ENCODE measurements around the gene TNNI2. TPM values are rescaled to one million over a fixed set of nuclear protein-coding genes. Genes with fewer than 3 reads are reported as not detected.

Gene TNNI2
- total and polyA plus RNA-seq, 2 donors (not counting 3 experiments of a cell fraction or from before 2014, with no cell fraction given) = not detected

DNA sequence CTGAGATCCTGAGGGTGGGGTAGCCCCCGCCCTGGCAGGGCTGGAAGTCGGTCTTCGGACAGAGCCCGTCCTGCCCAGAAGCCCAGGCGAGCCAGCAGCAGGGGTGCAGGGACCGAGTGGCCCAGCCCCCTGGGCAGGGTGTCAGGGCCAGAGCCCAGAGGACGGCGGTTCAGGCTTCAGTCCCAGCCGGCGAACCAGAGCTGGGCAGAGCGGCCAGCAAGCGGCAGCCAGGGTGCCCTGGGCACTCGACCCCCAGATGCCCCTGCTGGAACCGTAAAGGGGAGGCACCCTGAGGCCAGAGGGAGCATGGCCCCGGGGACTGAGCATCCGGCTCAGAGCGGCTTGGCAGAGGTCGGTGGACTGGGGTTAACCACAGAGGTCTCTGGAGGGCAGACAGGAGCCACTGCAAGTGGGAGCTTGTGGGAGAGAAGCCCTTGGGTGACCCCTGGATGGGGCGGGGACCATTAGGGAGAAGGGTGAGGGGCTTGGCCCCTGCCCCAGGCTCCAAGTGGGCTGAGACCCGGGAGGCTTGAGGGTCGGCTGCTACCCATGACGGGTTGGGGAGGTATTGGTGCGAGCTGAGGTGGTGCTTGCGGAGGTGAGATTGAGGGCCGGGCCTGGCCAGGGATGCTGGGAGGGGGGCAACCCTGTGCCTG is 30.0 kb downstream of the TNNI2 start:
- FAIRE-seq (no peak), DNase-seq (ENCODE audit: low read depth, low spot score) (no peak)
- Histone ChIP-seq H3K9me1 (replicated peaks; ENCODE audit: control insufficient read depth, extremely low read depth, insufficient read depth, low read length) (no peaks in the 10 kb centered on the region), H3K9me3 (replicated peaks; ENCODE audit: control insufficient read depth, insufficient read depth, low read length) (no peaks in the 10 kb centered on the region), H3K27me3 (ENCODE audit: control insufficient read depth in 2 of 2, insufficient read depth in 2 of 2, low read length in 2 of 2) (peaks cover 0 to 3% of the 10 kb centered on the region in 2 experiments), H3K4me2 (ENCODE audit: insufficient read depth, low read length) (no peak overlapping the region), H3K4me3 (replicated peaks in 1 of 3; ENCODE audit: insufficient read depth in 1 of 3, low read depth in 1 of 3, low read length in 3 of 3) (no peak overlapping the region), H3K79me2 (ENCODE audit: control insufficient read depth, insufficient read depth, low read length) (no peaks in the 10 kb centered on the region), H3K36me3 (ENCODE audit: control insufficient read depth in 2 of 2, extremely low read depth in 1 of 2, insufficient read depth in 2 of 2, low read length in 2 of 2) (no peaks in the 10 kb centered on the region), H3K27ac (ENCODE audit: insufficient read depth, low read depth, low read length) (no peak overlapping the region), H4K20me1 (replicated peaks; ENCODE audit: control insufficient read depth, extremely low read depth, insufficient read depth, low read length) (no peaks in the 10 kb centered on the region), H2AFZ (ENCODE audit: low read depth, low read length) (no peak overlapping the region), H3K9ac (replicated peaks; ENCODE audit: extremely low read depth, insufficient read depth, low read length) (no peak overlapping the region), H3K4me1 (ENCODE audit: control insufficient read depth, extremely low read depth, insufficient read depth, low read length) (peaks cover 3% of the 10 kb centered on the region)
- dilution Hi-C loops (cut with MboI; ENCODE audit: extremely low pct_ligation_motif_present, low sequenced_read_pairs) (no loop called here), intact Hi-C loops (cut with micrococcal nuclease) (no loop called here)
- POLR2A ChIA-PET = no interaction called here
- no TSS peak for BruUV-seq (replicated peaks)
- no peak for TF ChIP-seq GATA2 (IDR thresholded peaks at IDR 0.05; ENCODE audit: insufficient read depth, insufficient read length, low read depth, low read length)
- TF ChIP-seq, protein P1, sequence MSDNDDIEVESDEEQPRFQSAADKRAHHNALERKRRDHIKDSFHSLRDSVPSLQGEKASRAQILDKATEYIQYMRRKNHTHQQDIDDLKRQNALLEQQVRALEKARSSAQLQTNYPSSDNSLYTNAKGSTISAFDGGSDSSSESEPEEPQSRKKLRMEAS (IDR thresholded peaks at IDR 0.05; ENCODE audit: insufficient read depth, insufficient read length) = no peak
- no peak for TF ChIP-seq JUN (IDR thresholded peaks at IDR 0.05; ENCODE audit: borderline replicate concordance, insufficient read depth, insufficient read length, low read depth)
- TF ChIP-seq MYC (IDR thresholded peaks at IDR 0.05; ENCODE audit: low read depth, low read length) = no peak
- no peak for TF ChIP-seq POLR2AphosphoS5 (IDR thresholded peaks at IDR 0.05; ENCODE audit: insufficient read depth, low read depth, low read length)
- TF ChIP-seq, protein P2, sequence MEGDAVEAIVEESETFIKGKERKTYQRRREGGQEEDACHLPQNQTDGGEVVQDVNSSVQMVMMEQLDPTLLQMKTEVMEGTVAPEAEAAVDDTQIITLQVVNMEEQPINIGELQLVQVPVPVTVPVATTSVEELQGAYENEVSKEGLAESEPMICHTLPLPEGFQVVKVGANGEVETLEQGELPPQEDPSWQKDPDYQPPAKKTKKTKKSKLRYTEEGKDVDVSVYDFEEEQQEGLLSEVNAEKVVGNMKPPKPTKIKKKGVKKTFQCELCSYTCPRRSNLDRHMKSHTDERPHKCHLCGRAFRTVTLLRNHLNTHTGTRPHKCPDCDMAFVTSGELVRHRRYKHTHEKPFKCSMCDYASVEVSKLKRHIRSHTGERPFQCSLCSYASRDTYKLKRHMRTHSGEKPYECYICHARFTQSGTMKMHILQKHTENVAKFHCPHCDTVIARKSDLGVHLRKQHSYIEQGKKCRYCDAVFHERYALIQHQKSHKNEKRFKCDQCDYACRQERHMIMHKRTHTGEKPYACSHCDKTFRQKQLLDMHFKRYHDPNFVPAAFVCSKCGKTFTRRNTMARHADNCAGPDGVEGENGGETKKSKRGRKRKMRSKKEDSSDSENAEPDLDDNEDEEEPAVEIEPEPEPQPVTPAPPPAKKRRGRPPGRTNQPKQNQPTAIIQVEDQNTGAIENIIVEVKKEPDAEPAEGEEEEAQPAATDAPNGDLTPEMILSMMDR (IDR thresholded peaks at IDR 0.05; ENCODE audit: extremely low read depth in 1 of 2, insufficient read depth in 1 of 2, low read depth in 1 of 2, low read length in 2 of 2) = no peak
- TF ChIP-seq FOS (IDR thresholded peaks at IDR 0.05; ENCODE audit: borderline replicate concordance, insufficient read depth, low read length) = no peak
- TF ChIP-seq EZH2 (IDR thresholded peaks at IDR 0.05; ENCODE audit: borderline replicate concordance, low read depth, low read length, severe bottlenecking) = no peak
- no peak for TF ChIP-seq POLR2A (IDR thresholded peaks at IDR 0.05; ENCODE audit: low read depth, low read length)
- CTCF ChIA-PET = interaction anchor here (3.2 kb wide), 1 partner anchor 14 kb away, joined by 11 read pairs; no protein-coding TSS in a partner anchor
